NCI-H748 treated with DMSO at 0.1 percent for 48 hours (cell line): ENCODE results near the gene TGFBR2.

ENCODE experiments used
- DNase-seq: peaks from one replicate; lab custom pipeline; 2025; lab: John Stamatoyannopoulos, UW

Gene TGFBR2

GRCh38 chr3:30637310-30638219 lies 31.2 kb downstream of the TGFBR2 start:
- no peak for DNase-seq

- DNase-seq: no peak
Measured at GRCh38 chr3:30638685-30639412, 32.4 kb downstream of the TGFBR2 start.

- DNase-seq: no peak
Measured at GRCh38 chr3:30639937-30640336, 33.5 kb downstream of the TGFBR2 start.

DNA sequence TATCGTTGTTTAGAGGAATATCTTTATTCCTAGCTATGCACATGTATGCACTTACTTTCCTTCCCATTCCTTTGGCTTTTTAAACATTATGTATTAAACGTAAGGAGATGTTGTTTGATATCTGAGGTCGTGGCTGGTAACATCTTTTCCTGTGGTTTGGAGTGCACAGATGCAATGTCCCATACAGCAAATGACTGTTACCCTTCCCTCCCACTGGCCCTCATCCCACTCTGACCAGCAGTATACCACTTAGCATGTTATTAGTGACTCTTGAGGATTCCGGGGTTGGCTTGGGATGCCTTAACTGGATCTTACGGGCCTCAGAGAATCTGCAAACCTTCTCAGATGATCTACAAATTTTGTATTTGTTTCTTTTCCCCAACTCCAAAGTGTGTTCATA lies 34.5 kb downstream of the TGFBR2 start:
- DNase-seq: no peak

- DNase-seq: no peak
Measured at GRCh38 chr3:30641416-30642251, 35.2 kb downstream of the TGFBR2 start.

GRCh38 chr3:30642849-30643361 lies 36.5 kb downstream of the TGFBR2 start:
- no peak for DNase-seq

- no peak for DNase-seq
Measured at GRCh38 chr3:30643763-30644462, 37.5 kb downstream of the TGFBR2 start.

- DNase-seq: no peak
Measured at GRCh38 chr3:30644615-30645014, 38.2 kb downstream of the TGFBR2 start.

DNA sequence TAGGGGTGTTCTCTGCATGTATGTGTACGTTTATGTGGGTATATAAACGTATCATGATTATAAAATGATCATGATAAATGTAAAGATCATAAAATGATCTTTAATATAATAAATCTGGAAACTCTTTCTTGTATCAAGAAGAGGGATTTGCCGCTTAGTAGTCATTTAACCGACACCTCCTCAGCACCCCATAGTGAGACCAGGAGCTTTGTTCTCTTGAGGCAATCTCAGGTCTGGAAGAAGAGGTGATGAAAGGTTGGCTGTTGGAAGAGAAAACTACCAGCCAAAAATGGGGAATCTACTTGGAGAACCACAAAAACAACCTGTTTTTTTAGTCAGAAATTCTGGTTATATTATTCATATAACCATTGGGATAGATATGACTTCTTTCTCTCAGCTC lies 38.7 kb downstream of the TGFBR2 start:
- no peak for DNase-seq

- no peak for DNase-seq
Measured at GRCh38 chr3:30646181-30646876, 39.9 kb downstream of the TGFBR2 start.

GRCh38 chr3:30646961-30647752 lies 40.8 kb downstream of the TGFBR2 start:
- no peak for DNase-seq

DNA sequence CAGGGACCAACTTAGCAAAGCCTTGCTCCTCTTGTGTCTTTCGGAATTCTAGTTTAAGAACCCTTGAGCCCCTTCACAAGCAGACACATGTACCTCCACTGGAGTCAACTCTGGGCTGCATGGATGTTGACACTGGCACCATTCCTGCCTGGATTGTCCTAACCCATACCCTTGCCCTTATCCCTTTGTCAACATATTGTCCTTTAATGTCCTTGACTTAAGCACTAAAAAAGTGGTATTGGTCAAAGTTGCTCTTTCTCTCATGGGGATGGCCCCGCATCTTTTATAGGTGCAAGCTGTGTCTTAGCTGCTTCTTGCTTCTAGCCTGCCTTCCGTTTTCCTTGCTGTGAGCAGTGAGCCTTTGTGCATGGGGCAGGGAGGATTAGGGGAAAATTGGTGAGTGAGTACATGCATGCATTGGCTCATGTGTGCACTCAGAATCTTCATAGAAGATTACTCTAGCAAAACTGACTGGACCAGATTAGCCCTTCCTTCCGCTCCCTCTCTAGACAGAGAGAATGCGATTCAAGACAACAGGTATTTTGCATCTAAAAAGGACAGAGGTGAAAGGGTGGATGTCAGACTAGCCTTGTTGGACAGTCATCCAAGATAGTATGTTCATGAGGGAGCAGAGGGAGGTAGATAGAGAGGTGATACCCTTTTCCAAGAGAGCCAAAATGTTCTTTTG lies 42.4 kb downstream of the TGFBR2 start:
- no peak for DNase-seq

- no peak for DNase-seq
Measured at GRCh38 chr3:30649572-30650318, 43.3 kb downstream of the TGFBR2 start.

DNA sequence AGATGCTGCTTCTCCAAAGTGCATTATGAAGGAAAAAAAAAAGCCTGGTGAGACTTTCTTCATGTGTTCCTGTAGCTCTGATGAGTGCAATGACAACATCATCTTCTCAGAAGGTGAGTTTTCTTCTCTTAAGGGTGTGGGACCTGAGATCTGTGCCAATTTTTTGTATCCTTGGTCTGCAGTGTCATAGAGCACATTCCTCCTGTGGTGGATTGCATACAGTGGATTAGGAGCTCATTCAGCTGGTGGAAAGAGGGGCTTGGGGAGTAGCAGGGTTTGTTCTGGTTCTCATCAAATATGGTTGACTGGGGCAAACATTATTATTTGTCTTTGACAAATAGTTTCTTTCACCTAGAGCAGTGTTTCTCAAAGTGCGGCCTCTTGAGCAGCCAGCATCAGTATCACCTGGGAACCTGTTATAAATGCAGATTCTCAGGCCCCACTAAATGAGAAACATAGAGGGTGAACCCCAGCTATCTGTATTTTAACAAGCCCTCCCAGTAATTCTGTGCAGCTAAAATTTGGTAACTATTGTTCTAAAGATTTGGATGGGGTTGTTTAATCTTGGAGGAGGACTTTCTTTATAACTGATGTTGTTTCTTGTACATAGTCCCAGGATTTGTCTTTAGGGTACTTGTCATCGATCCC lies 44.1 kb downstream of the TGFBR2 start:
- DNase-seq: no peak

GRCh38 chr3:30654269-30654668 lies 47.9 kb downstream of the TGFBR2 start:
- no peak for DNase-seq

GRCh38 chr3:30655187-30655812 lies 48.9 kb downstream of the TGFBR2 start:
- peak; percentile 38 for DNase-seq

DNA sequence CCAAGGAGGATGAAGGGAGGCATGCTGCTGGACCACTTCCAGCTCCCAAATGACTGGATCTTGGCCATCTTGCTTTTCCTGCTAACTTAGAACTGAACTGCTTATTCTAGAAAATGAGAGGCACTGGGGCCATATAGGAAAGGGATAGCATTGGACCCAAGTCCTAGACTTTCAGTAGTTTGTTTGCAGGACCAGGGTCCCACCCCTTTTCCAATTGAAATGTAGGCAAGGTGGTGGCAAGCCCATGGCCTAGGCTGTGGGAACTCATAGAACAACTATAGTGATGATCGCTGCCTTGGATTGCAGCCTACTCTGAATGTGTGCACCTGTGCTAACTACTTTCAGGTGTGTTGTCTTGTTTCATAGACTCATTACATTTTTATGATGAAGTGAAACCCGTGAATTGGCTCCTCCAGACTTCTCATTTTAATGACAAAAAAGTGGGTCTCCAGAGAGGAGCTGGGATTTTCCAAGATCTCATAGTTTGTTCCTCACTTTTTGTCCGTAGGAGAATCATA lies 50.3 kb downstream of the TGFBR2 start:
- DNase-seq: no peak
